Measurements from ENCODE around the gene FUBP1.

DNA sequence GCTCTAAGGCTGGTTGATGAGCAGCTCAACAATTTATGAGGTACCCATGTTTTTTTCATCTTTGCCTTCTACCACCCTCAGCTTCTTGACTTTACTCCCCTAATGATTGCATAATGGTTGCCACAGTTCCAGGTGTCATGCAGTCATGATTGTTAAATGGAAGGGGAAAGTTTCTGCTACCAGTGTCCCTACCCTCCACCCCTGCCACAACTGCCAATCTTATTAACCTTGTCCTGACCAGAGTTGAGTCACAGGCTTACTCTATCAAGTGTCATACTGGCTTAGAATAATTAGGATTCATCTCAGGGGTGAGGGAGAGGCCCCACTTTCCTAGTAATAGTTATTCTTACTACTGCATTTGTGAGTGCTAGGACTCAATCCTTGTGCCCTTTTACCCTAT is 7.9 kb upstream of the FUBP1 start:
- TF ChIP-seq, protein P1, sequence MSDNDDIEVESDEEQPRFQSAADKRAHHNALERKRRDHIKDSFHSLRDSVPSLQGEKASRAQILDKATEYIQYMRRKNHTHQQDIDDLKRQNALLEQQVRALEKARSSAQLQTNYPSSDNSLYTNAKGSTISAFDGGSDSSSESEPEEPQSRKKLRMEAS (CRISPR knock-in tag; IDR thresholded peaks at IDR 0.05): no peak
- TF ChIP-seq CTCF (IDR thresholded peaks at IDR 0.05): no peak

All from WTC11 (cell line).